GM12878 (cell line): ENCODE measurements around the gene ASAP2. TPM values are rescaled to one million over a fixed set of nuclear protein-coding genes. Genes with fewer than 3 reads are reported as not detected.

ENCODE experiments used
- BCL3 ChIP-seq: IDR thresholded peaks from 2 replicates; pipeline ENCODE4 v1.6.1; 2011; ENCODE audit warnings: borderline replicate concordance, low read depth, mild to moderate bottlenecking, moderate library complexity, low read length; ENCODE audit not compliant: insufficient read depth, poor library complexity, severe bottlenecking
- BCLAF1 ChIP-seq: fragments of 450-650 bp; IDR thresholded peaks from 2 replicates; pipeline ENCODE4 v1.6.1; 2017; ENCODE audit warnings: antibody characterized with exemption, mild to moderate bottlenecking, moderate library complexity
- CHD2 ChIP-seq: IDR thresholded peaks from 2 replicates; pipeline ENCODE4 v1.6.1; 2011; ENCODE audit warnings: low read depth, low read length, improper control_type of control experiment, borderline replicate concordance
- CREB1 ChIP-seq: IDR thresholded peaks from 2 replicates; pipeline ENCODE4 v1.6.1; 2012; ENCODE audit warnings: low read depth, mild to moderate bottlenecking, inconsistent platforms
- CTCF ChIP-seq, 3 experiments: IDR thresholded peaks in 2 of 3; conservative IDR thresholded peaks in 1 of 3; 2 replicates each; pipeline ENCODE4 v1.5.1; 2011; ENCODE audit warnings: low read depth in 3 of 3, low read length in 3 of 3, mild to moderate bottlenecking in 3 of 3, control low read depth in 2 of 3, moderate library complexity in 2 of 3, inconsistent platforms in 1 of 3, mixed read lengths in 1 of 3; ENCODE audit not compliant: control insufficient read depth in 2 of 3, insufficient read depth in 1 of 3; ENCODE audit errors: extremely low read depth in 1 of 3
- E2F8 ChIP-seq: fragments of 450-650 bp; IDR thresholded peaks from 2 replicates; pipeline ENCODE4 v1.6.1; 2018; ENCODE audit warnings: mild to moderate bottlenecking, low read depth, moderate library complexity; ENCODE audit not compliant: partially characterized antibody
- ESRRA ChIP-seq: IDR thresholded peaks from 2 replicates; pipeline ENCODE4 v1.6.1; 2012; ENCODE audit warnings: mild to moderate bottlenecking, low read length, improper control_type of control experiment
- EZH2 ChIP-seq: IDR thresholded peaks from 2 replicates; pipeline ENCODE4 v1.6.1; 2012; ENCODE audit warnings: low read depth, mild to moderate bottlenecking, control low read depth, inconsistent platforms, low read length, borderline replicate concordance; ENCODE audit not compliant: control insufficient read depth
- GATAD2B ChIP-seq: fragments of 450-650 bp; conservative IDR thresholded peaks from 2 replicates; pipeline ENCODE4 v1.6.1; 2017; ENCODE audit warnings: low read depth, mild to moderate bottlenecking, moderate library complexity
- PAX8 ChIP-seq: fragments of 450-650 bp; IDR thresholded peaks from 2 replicates; pipeline ENCODE4 v1.6.1; 2017; ENCODE audit warnings: mild to moderate bottlenecking, moderate library complexity
- PML ChIP-seq: IDR thresholded peaks from 2 replicates; pipeline ENCODE4 v1.6.1; 2012; ENCODE audit warnings: low read length, inconsistent platforms
- SRF ChIP-seq, 2 experiments: IDR thresholded peaks; 2 replicates each; pipeline ENCODE4 v1.6.1; 2011; ENCODE audit warnings: low read depth in 2 of 2, low read length in 2 of 2, mild to moderate bottlenecking in 1 of 2, moderate library complexity in 1 of 2
- ZNF592 ChIP-seq: fragments of 450-650 bp; IDR thresholded peaks from 2 replicates; pipeline ENCODE4 v1.6.1; 2017; ENCODE audit warnings: mild to moderate bottlenecking, moderate library complexity
- polyA plus RNA-seq, 11 experiments: library from polyadenylated mRNA; depleted of rRNA in 4 of 11; unstranded in 6 of 11; stranded (reverse) in 5 of 11; fragments of >200 nt; fragmentation: Nextera tagmentation in 4 of 11; fragmentation: Illumina TruSeq in 1 of 11; extraction: Ambion mirVana in 4 of 11; extraction: Trizol in 1 of 11; gene quantifications; 1 replicate in 1 of 11; 2 replicates in 10 of 11; pipeline versions ENCODE4 v1.2.1 to v1.2.3, GENCODE V29; 2011 to 2016; ENCODE audit warnings: inconsistent platforms in 2 of 11, missing spikeins in 2 of 11, low read depth in 1 of 11
- total RNA-seq, 4 experiments: library from RNA; depleted of rRNA in 3 of 4; stranded (reverse); fragments of >200 nt in 3 of 4; fragmentation: Illumina TruSeq in 1 of 4; extraction: Trizol in 1 of 4; gene quantifications; 2 replicates each; pipeline versions ENCODE4 v1.2.1 to v1.2.3, GENCODE V29; 2013 to 2021

ASAP2 gene
- total and polyA plus RNA-seq, 10 of the 15 experiments (the other 5 are each of a cell fraction or from before 2014, with no cell fraction given), result 0.05 to 0.27 (median 0.07) TPM; not detected in 4

- TF ChIP-seq PAX8, result no peak
- peak; percentile 53; the same call in 1 of the 2 replicates for TF ChIP-seq GATAD2B
- no peak for TF ChIP-seq BCL3
- no peak for TF ChIP-seq ZNF592
- TF ChIP-seq CHD2, result no peak
- TF ChIP-seq CREB1, result no peak
- no peak for TF ChIP-seq BCLAF1
- no peak for TF ChIP-seq SRF (IDR thresholded peaks at IDR 0.05; ENCODE audit: low read depth in 2 of 2, low read length in 2 of 2)
- peak; percentile 50 to 65 (median 58) for TF ChIP-seq CTCF (IDR thresholded peaks at IDR 0.05 in 2 of 3, conservative IDR thresholded peaks at IDR 0.05 in 1 of 3; ENCODE audit: control insufficient read depth in 2 of 3, extremely low read depth in 1 of 3, insufficient read depth in 1 of 3, low read depth in 3 of 3, low read length in 3 of 3)
- no peak for TF ChIP-seq ESRRA
- no peak for TF ChIP-seq EZH2
- TF ChIP-seq PML, result no peak
- no peak for TF ChIP-seq E2F8
These were observed at the start of gene ASAP2 (continued) for GRCh38 chr2:9205963-9206948.
